GM12865 (cell line): ENCODE data around the gene LGR6.

Experiments used
- DNase-seq: peaks from one replicate; pipeline ENCODE4 v3.0.0; 2010; ENCODE audit warnings: low read depth
- H3K4me3 ChIP-seq: 2 replicates; pipeline ENCODE4 v1.5.1; 2011; ENCODE audit warnings: mild to moderate bottlenecking, low read depth, low read length, control low read depth
- TF ChIP-seq, protein P1 (sequence below): IDR thresholded peaks from 2 replicates; pipeline ENCODE4 v1.5.1; 2011; ENCODE audit warnings: low read length, control low read depth, low read depth, inconsistent platforms; ENCODE audit not compliant: insufficient read depth; ENCODE audit errors: missing control alignments

Gene LGR6

DNA sequence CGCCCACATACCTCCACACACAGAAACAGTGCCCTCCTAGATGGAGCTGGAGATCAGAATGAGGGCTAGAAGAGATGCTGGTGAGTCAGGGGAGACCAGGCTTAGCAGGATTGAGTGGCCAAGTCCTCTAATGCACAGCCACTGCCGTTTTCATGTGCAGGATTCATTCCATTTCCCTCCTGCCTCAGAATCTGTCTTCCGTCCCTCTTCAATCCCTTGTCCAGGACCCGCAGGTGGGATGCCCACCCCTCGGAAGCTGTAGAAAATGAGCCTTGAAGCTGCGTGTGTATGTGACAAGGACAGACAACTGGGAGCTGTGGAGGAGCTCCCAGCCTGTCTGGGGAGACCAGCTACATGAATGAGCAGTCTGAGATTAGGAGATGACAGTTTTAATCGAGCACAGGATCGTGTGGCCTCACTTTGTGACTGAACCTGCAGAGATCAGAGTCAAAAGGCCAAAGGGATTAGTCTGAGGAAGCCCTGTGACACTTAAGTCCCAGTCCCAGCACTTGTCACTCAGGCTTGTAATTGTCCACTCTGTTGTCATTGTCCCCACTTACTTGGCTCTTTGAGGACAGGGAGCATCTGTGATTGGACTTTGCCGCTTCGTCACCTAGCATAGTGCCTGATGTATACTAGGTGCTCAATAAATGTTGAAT lies 22.0 kb downstream of the LGR6 start:
- no peak overlapping the region for H3K4me3 ChIP-seq
- TF ChIP-seq, protein P1, sequence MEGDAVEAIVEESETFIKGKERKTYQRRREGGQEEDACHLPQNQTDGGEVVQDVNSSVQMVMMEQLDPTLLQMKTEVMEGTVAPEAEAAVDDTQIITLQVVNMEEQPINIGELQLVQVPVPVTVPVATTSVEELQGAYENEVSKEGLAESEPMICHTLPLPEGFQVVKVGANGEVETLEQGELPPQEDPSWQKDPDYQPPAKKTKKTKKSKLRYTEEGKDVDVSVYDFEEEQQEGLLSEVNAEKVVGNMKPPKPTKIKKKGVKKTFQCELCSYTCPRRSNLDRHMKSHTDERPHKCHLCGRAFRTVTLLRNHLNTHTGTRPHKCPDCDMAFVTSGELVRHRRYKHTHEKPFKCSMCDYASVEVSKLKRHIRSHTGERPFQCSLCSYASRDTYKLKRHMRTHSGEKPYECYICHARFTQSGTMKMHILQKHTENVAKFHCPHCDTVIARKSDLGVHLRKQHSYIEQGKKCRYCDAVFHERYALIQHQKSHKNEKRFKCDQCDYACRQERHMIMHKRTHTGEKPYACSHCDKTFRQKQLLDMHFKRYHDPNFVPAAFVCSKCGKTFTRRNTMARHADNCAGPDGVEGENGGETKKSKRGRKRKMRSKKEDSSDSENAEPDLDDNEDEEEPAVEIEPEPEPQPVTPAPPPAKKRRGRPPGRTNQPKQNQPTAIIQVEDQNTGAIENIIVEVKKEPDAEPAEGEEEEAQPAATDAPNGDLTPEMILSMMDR, result no peak
- no peak for DNase-seq

DNA sequence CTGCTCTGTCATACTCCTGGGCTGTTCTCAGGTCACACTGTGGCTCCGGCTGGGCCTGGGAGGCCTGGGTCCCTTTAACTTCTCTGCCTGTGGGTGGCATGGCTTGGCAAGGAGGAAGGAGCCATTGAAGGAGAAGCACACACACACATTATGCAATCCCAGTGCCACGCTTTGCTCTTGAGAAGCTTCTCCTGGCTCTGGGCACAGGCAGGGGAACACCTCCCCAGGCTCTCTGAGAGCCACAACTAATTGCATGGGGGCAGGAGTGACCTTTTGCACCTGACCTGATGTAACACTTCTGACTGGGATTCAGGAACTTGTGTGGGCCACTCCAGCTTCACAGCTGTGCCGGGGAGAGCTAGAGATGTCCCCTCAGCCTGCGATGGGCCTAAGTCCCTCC lies 23.1 kb downstream of the LGR6 start:
- TF ChIP-seq, protein P1, result no peak
- H3K4me3 ChIP-seq, result no peak overlapping the region
- DNase-seq, result no peak

DNA sequence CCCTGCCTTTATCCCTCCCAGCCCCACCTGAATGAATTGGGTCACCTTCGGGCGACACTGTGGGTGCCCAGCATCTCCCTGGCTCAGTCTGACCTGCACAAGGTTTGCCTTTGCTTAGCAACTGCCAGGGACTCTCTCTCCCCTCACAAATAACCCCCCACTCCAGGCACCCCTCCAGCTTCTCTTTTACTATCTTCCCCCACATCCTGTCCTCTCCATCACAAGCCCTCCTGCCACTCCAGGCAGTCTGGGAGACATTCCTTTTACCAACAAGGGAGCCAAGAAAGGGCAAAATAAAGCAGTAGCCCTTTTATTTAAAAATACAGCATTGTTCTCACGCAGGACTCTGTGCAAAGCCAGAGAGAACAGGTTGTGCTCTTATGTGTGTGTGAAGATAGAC lies 23.9 kb downstream of the LGR6 start:
- TF ChIP-seq, protein P1, result no peak
- no peak overlapping the region for H3K4me3 ChIP-seq
- DNase-seq, result no peak

DNA sequence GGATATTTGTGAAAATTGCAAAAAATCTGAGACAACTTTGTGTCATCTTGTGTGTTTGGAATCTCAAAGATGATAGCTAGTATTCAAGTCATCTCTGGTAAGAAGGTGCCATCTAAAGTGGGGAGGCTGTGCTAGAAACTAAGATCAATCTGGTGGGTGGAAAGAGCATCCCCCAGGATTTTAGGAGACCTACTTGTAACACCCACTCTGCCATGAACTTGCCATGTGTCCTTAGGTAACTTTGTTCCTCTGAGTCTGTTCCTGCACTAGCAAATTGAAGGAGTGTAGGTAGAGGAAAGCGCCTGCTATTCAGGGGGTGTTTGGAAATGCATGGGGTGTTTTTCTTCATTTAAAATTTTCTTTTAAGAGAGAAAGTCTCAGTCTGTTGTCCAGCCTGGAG lies 24.4 kb downstream of the LGR6 start:
- H3K4me3 ChIP-seq, result no peak overlapping the region
- no peak for DNase-seq
- TF ChIP-seq, protein P1, result no peak

DNA sequence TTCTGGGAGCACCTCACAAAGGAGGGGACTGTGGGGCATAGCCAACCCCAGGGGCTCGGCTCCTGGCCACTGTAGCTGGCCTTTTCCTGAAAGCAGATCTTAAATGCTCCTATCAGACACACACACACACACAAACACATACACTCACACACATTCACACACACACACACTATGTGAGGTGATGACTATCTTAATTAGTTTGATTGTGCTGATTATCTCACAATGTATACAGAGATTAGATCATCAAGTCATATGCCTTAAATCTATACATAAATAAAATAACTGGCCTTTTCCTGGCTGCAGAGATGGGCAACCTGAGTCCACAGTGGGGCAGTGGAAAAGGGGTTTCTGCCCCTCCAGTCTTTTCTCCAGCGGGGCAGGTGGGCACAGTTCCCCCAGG lies 27.1 kb downstream of the LGR6 start:
- TF ChIP-seq, protein P1, result no peak
- H3K4me3 ChIP-seq, result no peak overlapping the region
- DNase-seq, result no peak

DNA sequence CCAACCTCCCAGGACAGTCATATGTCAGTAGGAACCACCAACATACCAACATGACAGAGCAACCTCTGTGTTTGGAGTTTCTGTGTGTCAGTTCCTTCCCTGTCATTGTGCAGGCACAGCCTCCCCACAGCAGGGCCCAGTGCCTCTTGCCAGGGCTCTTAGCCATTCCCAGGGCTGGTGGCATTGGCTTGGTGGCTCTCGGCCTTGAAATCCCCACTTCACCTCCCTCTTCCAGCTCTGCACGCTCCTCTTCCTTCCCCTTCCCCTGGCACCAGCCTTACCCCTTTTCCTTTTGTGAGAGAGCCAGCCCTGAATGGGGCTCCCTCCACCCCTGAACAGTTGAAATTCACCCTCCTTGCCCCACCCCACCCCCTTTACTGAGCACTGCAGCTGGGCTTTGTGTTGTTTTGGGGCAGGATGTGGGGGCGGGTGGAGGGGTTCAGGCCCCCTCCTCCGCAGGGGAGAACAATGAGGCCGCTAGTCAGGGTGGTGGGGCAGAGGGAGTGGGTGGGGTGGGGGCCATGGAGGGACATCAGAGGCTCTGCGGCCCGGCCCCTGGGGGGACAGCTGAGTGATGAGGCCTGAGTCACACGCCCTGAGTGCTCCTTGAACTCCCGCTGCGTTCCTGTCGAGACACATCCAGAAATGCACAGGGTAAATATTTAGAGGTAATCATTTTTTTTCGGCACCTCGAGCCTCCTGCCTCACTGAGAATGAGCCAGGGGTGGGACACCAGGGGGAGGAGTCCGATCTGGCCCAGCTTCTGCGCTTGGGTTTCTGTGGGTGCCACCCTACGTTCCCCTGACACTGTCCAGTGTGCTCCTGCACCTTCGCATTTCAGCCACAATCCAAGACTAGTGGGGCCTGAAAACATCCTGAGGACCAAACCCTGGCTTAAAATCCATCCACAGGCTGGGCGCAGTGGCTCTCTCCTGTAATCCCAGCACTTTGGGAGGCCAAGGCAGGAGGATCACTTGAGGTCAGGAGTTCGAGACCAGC lies 28.6 kb downstream of the LGR6 start:
- no peak for DNase-seq
- TF ChIP-seq, protein P1, result no peak
- H3K4me3 ChIP-seq, result no peak overlapping the region
